HepG2 (cell line): ENCODE data around the gene U2AF1L4. TPM values are rescaled to one million over a fixed set of nuclear protein-coding genes. Genes with fewer than 3 reads are reported as not detected.

Experiments used
- AHDC1 ChIP-seq: sonication (generic); formaldehyde crosslinking; IDR thresholded peaks from 2 replicates; pipeline ENCODE4 v1.5.1; 2020; ENCODE audit warnings: mild to moderate bottlenecking, missing genetic modification reagents, borderline replicate concordance
- ATF5 ChIP-seq: sonication (generic); formaldehyde crosslinking; IDR thresholded peaks from 2 replicates; pipeline ENCODE4 v1.4.0; 2020; ENCODE audit warnings: mild to moderate bottlenecking, low read depth, missing genetic modification reagents
- CEBPZ ChIP-seq: IDR thresholded peaks from 2 replicates; pipeline ENCODE4 v1.6.1; 2012; ENCODE audit warnings: low read length, improper control_type of control experiment
- DRAP1 ChIP-seq: IDR thresholded peaks from 2 replicates; pipeline ENCODE4 v1.6.1; 2016; ENCODE audit warnings: missing genetic modification reagents, missing compliant biosample characterization
- PBX2 ChIP-seq: IDR thresholded peaks from 2 replicates; pipeline ENCODE4 v1.6.1; 2016; ENCODE audit warnings: control low read depth
- SPEN ChIP-seq: sonication (generic); formaldehyde crosslinking; IDR thresholded peaks from 2 replicates; pipeline ENCODE4 v1.5.1; 2020; ENCODE audit warnings: low read depth, mild to moderate bottlenecking, missing genetic modification reagents
- SSRP1 ChIP-seq: IDR thresholded peaks from 2 replicates; pipeline ENCODE4 v1.6.1; 2016; ENCODE audit warnings: control low read depth
- TBX3 ChIP-seq: fragments of 450-650 bp; IDR thresholded peaks from 2 replicates; pipeline ENCODE4 v1.6.1; 2017; ENCODE audit warnings: antibody characterized with exemption, mild to moderate bottlenecking, inconsistent platforms, borderline replicate concordance
- THAP8 ChIP-seq: sonication (generic); formaldehyde crosslinking; IDR thresholded peaks from 2 replicates; pipeline ENCODE4 v1.5.1; 2020; ENCODE audit warnings: missing genetic modification reagents, mild to moderate bottlenecking, borderline replicate concordance
- ZNF296 ChIP-seq: sonication (generic); formaldehyde crosslinking; conservative IDR thresholded peaks from 2 replicates; pipeline ENCODE4 v1.5.0; 2020; ENCODE audit warnings: mild to moderate bottlenecking, missing genetic modification reagents
- ZNF30 ChIP-seq: sonication (generic); formaldehyde crosslinking; IDR thresholded peaks from 2 replicates; pipeline ENCODE4 v1.5.0; 2020; ENCODE audit warnings: mild to moderate bottlenecking, missing genetic modification reagents
- ZNF574 ChIP-seq: sonication (generic); formaldehyde crosslinking; IDR thresholded peaks from 2 replicates; pipeline ENCODE4 v1.4.0; 2020; ENCODE audit warnings: missing genetic modification reagents
- polyA plus RNA-seq, 8 experiments: library from polyadenylated mRNA; depleted of rRNA in 3 of 8; stranded (reverse) in 7 of 8; unstranded in 1 of 8; fragments of >200 nt; fragmentation: Illumina TruSeq in 4 of 8; extraction: Trizol in 4 of 8; gene quantifications; 2 replicates each; pipeline versions ENCODE4 v1.2.1 to v1.2.3, GENCODE V29; 2011 to 2016; ENCODE audit warnings: low read depth in 4 of 8, missing spikeins in 1 of 8, mixed read lengths in 1 of 8; ENCODE audit not compliant: insufficient read depth in 1 of 8
- total RNA-seq, 5 experiments: library from RNA; depleted of rRNA; stranded (reverse); fragments of >200 nt; fragmentation: Illumina TruSeq; extraction: Trizol; gene quantifications; 2 replicates each; pipeline ENCODE4 v1.2.3, GENCODE V29; 2016; ENCODE audit warnings: low read depth in 1 of 5

U2AF1L4 gene
- total and polyA plus RNA-seq, 2 of the 13 experiments (the other 11 are each of a cell fraction or from before 2014, with no cell fraction given): 7.9 to 15.4 TPM

- TF ChIP-seq ATF5 (CRISPR knock-in tag): no peak
- TF ChIP-seq ZNF296 (CRISPR knock-in tag): peak; percentile 89
- TF ChIP-seq ZNF30 (CRISPR knock-in tag): no peak
- TF ChIP-seq SPEN (CRISPR knock-in tag): peak; percentile 78; the same call in 1 of the 2 replicates
- peak; percentile 98 for TF ChIP-seq PBX2
- no peak for TF ChIP-seq SSRP1
- no peak for TF ChIP-seq THAP8 (CRISPR knock-in tag)
- peak; percentile 85 for TF ChIP-seq DRAP1 (CRISPR knock-in tag)
- TF ChIP-seq ZNF574: peak; percentile 91
- TF ChIP-seq AHDC1 (CRISPR knock-in tag): no peak
- peak; percentile 48; the same call in 1 of the 2 replicates for TF ChIP-seq CEBPZ
- TF ChIP-seq TBX3: no peak
Measured at GRCh38 chr19:35748106-35749020, 3.1 kb upstream of the U2AF1L4 start, which contains the start of gene LIN37 (continued).
